SK-N-SH (cell line): ENCODE results near the gene FHL2. TPM values are rescaled to one million over a fixed set of nuclear protein-coding genes. Genes with fewer than 3 reads are reported as not detected.

Source experiments
- CTCF ChIA-PET: fragments of 300-600, 350-600 bp; formaldehyde crosslinking; extraction: SDS; loops from one replicate; lab custom pipeline; 2021; lab: Yijun Ruan, JAX
- POLR2A ChIA-PET: fragments of 350-600 bp; sonication (Branson Sonifier 250); formaldehyde crosslinking; extraction: SDS; loops from one replicate; lab custom pipeline; 2020; ENCODE audit warnings: antibody characterized with exemption, inconsistent platforms; lab: Yijun Ruan, JAX
- DNase-seq: peaks from one replicate; pipeline ENCODE4 v3.0.0; 2012
- H2AFZ ChIP-seq: fragments of 200-600 bp; sonication (generic); 2 replicates; pipeline ENCODE4 v1.8.1; 2016; ENCODE audit warnings: antibody characterized with exemption, mild to moderate bottlenecking, low read depth
- H3F3A ChIP-seq: fragments of 200-600 bp; sonication (generic); replicated peaks from 2 replicates; pipeline ENCODE3; 2016; ENCODE audit warnings: antibody characterized with exemption, mild to moderate bottlenecking; ENCODE audit not compliant: insufficient read depth
- H3K27ac ChIP-seq, 2 experiments: fragments of 200-500 bp in 1 of 2; fragments of 200-600 bp in 1 of 2; sonication (Bioruptor generic) in 1 of 2; sonication (generic), shearing (Covaris generic) in 1 of 2; 2 replicates each; pipeline versions ENCODE4 v1.5.1 to v1.6.1; 2014 to 2016; ENCODE audit warnings: low read depth in 2 of 2, inconsistent platforms in 1 of 2, low read length in 1 of 2, mild to moderate bottlenecking in 1 of 2, mixed read lengths in 1 of 2
- H3K27me3 ChIP-seq: fragments of 200-600 bp; sonication (generic), shearing (Covaris generic); 2 replicates; pipeline ENCODE4 v1.6.1; 2016; ENCODE audit warnings: mixed run types; ENCODE audit not compliant: insufficient read depth
- H3K36me3 ChIP-seq, 2 experiments: fragments of 200-500 bp in 1 of 2; fragments of 200-600 bp in 1 of 2; sonication (Bioruptor generic) in 1 of 2; sonication (generic) in 1 of 2; replicated peaks in 1 of 2; 2 replicates each; pipeline versions ENCODE3 to v1.5.1; 2014 to 2016; ENCODE audit warnings: low read length in 1 of 2, mild to moderate bottlenecking in 1 of 2; ENCODE audit not compliant: insufficient read depth in 2 of 2, control insufficient read depth in 1 of 2
- H3K4me1 ChIP-seq, 2 experiments: fragments of 200-500 bp in 1 of 2; fragments of 200-600 bp in 1 of 2; sonication (Bioruptor generic) in 1 of 2; sonication (generic), shearing (Covaris generic) in 1 of 2; 2 replicates each; pipeline versions ENCODE4 v1.5.1 to v1.6.1; 2014 to 2016; ENCODE audit warnings: low read depth in 1 of 2, low read length in 1 of 2, mixed run types in 1 of 2; ENCODE audit not compliant: insufficient read depth in 2 of 2, control insufficient read depth in 1 of 2
- H3K4me2 ChIP-seq: fragments of 200-600 bp; sonication (generic), shearing (Covaris generic); 2 replicates; pipeline ENCODE4 v1.6.1; 2017; ENCODE audit warnings: mixed run types
- H3K4me3 ChIP-seq, 2 experiments: fragments of 200-500 bp in 1 of 2; fragments of 200-600 bp in 1 of 2; sonication (Bioruptor generic) in 1 of 2; sonication (generic), shearing (Covaris generic) in 1 of 2; 2 replicates each; pipeline versions ENCODE4 v1.5.1 to v1.8.1; 2014 to 2016; ENCODE audit warnings: low read depth in 2 of 2, inconsistent platforms in 1 of 2, low read length in 1 of 2, mild to moderate bottlenecking in 1 of 2, mixed read lengths in 1 of 2, moderate library complexity in 1 of 2
- H3K79me2 ChIP-seq: fragments of 200-600 bp; sonication (generic); 2 replicates; pipeline ENCODE4 v1.8.1; 2017; ENCODE audit warnings: mild to moderate bottlenecking; ENCODE audit not compliant: insufficient read depth
- H3K9ac ChIP-seq: fragments of 200-600 bp; sonication (generic); 2 replicates; pipeline ENCODE4 v1.6.1; 2017; ENCODE audit warnings: mixed run types
- H3K9me2 ChIP-seq: fragments of 200-600 bp; sonication (generic); 2 replicates; pipeline ENCODE4 v1.6.1; 2017; ENCODE audit warnings: mixed run types
- H3K9me3 ChIP-seq: fragments of 200-600 bp; sonication (generic); 2 replicates; pipeline ENCODE4 v1.6.1; 2017; ENCODE audit warnings: mixed run types, mild to moderate bottlenecking, moderate library complexity
- H4K20me1 ChIP-seq: fragments of 200-600 bp; sonication (generic); 2 replicates; pipeline ENCODE4 v1.6.1; 2017; ENCODE audit warnings: mild to moderate bottlenecking, mixed run types; ENCODE audit not compliant: insufficient read depth
- CHD2 ChIP-seq: fragments of 150-350 bp; IDR thresholded peaks from 2 replicates; pipeline ENCODE4 v1.6.1; 2018; ENCODE audit warnings: low read length; ENCODE audit not compliant: partially characterized antibody
- ELF1 ChIP-seq: IDR thresholded peaks from 2 replicates; pipeline ENCODE4 v1.4.0; 2012
- EP300 ChIP-seq, 2 experiments: IDR thresholded peaks; 2 replicates each; pipeline versions ENCODE4 v1.4.0 to v1.6.1; 2012; ENCODE audit warnings: borderline replicate concordance in 1 of 2, low read depth in 1 of 2, low read length in 1 of 2
- FOSL2 ChIP-seq: IDR thresholded peaks from 2 replicates; pipeline ENCODE4 v1.4.0; 2012; ENCODE audit warnings: low read depth, mild to moderate bottlenecking, moderate library complexity, borderline replicate concordance
- GABPA ChIP-seq: IDR thresholded peaks from 2 replicates; pipeline ENCODE4 v1.4.0; 2012; ENCODE audit warnings: low read depth, mild to moderate bottlenecking
- MAX ChIP-seq: IDR thresholded peaks from 2 replicates; pipeline ENCODE4 v1.4.0; 2012; ENCODE audit warnings: low read depth
- NFIC ChIP-seq: IDR thresholded peaks from 2 replicates; pipeline ENCODE4 v1.4.0; 2012; ENCODE audit warnings: borderline replicate concordance
- NRF1 ChIP-seq: IDR thresholded peaks from 2 replicates; pipeline ENCODE4 v1.6.1; 2012; ENCODE audit warnings: low read depth, mild to moderate bottlenecking, low read length
- PBX3 ChIP-seq: IDR thresholded peaks from 2 replicates; pipeline ENCODE4; 2012
- RAD21 ChIP-seq: IDR thresholded peaks from 2 replicates; pipeline ENCODE4 v1.6.1; 2012; ENCODE audit warnings: mild to moderate bottlenecking, low read length
- RFX5 ChIP-seq: IDR thresholded peaks from 2 replicates; pipeline ENCODE4 v1.6.1; 2012; ENCODE audit warnings: mild to moderate bottlenecking, improper control_type of control experiment, low read length
- RXRA ChIP-seq: IDR thresholded peaks from 2 replicates; pipeline ENCODE4 v1.4.0; 2012; ENCODE audit warnings: low read depth, mild to moderate bottlenecking, borderline replicate concordance
- TAF1 ChIP-seq: IDR thresholded peaks from 2 replicates; pipeline ENCODE4 v1.6.1; 2012; ENCODE audit warnings: low read depth, mild to moderate bottlenecking, low read length, moderate library complexity, borderline replicate concordance
- TEAD4 ChIP-seq: IDR thresholded peaks from 2 replicates; pipeline ENCODE4 v1.4.0; 2012; ENCODE audit warnings: mild to moderate bottlenecking, borderline replicate concordance; ENCODE audit not compliant: insufficient read depth
- USF2 ChIP-seq: fragments of 150-350 bp; IDR thresholded peaks from 2 replicates; pipeline ENCODE4 v1.6.1; 2017; ENCODE audit warnings: antibody characterized with exemption, low read length, low read depth, borderline replicate concordance
- YY1 ChIP-seq: IDR thresholded peaks from 2 replicates; pipeline ENCODE4 v1.4.0; 2012; ENCODE audit warnings: low read depth, mild to moderate bottlenecking
- WGBS: methylation state at CpG from one replicate; pipeline ENCODE4 v1.1.6; 2017; ENCODE audit warnings: low lambda C conversion rate; 5-methylcytosine and 5-hydroxymethylcytosine counted together
- polyA plus RNA-seq, 3 experiments: library from polyadenylated mRNA; depleted of rRNA; stranded (reverse); fragments of >200 nt; gene quantifications; 2 replicates each; pipeline ENCODE4 v1.2.3, GENCODE V29; 2012
- TF ChIP-seq, protein P1 (sequence below): IDR thresholded peaks from 2 replicates; pipeline ENCODE4 v1.6.1; 2012; ENCODE audit warnings: mild to moderate bottlenecking, low read depth, low read length, moderate library complexity
- TF ChIP-seq, protein P2 (sequence below): fragments of 150-350 bp; IDR thresholded peaks from 2 replicates; pipeline ENCODE4 v1.6.1; 2016; ENCODE audit warnings: mild to moderate bottlenecking, low read depth, low read length
- TF ChIP-seq, protein P3 (sequence below): IDR thresholded peaks from 2 replicates; pipeline ENCODE4 v1.4.0; 2012; ENCODE audit warnings: low read depth, borderline replicate concordance

FHL2 gene
- polyA plus RNA-seq, 1 of the 3 experiments (the other 2 are of a cell fraction): 31.7 TPM

DNA sequence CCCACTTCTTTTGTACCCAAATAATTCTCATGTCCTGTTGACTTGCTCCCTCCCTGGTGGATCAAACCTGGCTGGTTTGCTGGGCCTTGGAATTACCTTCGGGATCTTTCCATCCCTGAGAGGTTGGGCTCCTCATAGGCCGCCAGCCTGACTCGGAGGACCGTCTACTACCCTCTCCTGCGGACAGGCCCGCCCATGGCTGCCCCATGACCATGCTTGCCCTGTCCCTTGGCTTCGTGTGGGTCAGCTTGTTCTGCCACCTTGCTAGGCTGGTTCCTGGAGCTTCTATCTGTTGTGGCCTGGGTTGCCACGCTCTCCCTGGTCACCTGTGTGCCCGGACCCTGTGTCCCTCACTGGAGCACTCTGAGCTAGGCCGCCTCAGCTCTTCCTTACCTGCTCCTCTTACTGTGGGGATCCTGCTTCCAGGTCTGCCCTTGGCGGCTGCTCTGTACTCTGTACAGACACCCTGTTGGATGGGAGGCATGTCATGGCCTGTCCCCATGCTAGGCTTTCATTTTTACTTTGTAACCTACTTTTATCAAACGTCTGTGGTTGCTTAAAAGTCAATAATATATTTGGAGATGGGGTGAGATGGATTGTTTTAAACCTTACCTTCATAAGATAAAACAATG, 29.7 kb upstream of the FHL2 start:
- no peaks in the 10 kb centered on the region for H3K27me3 ChIP-seq
- 62% methylated on average over 11 of the region's 12 CpGs for WGBS
- no peak for TF ChIP-seq NFIC
- TF ChIP-seq CHD2: no peak
- no peak for TF ChIP-seq PBX3
- TF ChIP-seq USF2: no peak
- TF ChIP-seq YY1: no peak
- TF ChIP-seq, protein P1, sequence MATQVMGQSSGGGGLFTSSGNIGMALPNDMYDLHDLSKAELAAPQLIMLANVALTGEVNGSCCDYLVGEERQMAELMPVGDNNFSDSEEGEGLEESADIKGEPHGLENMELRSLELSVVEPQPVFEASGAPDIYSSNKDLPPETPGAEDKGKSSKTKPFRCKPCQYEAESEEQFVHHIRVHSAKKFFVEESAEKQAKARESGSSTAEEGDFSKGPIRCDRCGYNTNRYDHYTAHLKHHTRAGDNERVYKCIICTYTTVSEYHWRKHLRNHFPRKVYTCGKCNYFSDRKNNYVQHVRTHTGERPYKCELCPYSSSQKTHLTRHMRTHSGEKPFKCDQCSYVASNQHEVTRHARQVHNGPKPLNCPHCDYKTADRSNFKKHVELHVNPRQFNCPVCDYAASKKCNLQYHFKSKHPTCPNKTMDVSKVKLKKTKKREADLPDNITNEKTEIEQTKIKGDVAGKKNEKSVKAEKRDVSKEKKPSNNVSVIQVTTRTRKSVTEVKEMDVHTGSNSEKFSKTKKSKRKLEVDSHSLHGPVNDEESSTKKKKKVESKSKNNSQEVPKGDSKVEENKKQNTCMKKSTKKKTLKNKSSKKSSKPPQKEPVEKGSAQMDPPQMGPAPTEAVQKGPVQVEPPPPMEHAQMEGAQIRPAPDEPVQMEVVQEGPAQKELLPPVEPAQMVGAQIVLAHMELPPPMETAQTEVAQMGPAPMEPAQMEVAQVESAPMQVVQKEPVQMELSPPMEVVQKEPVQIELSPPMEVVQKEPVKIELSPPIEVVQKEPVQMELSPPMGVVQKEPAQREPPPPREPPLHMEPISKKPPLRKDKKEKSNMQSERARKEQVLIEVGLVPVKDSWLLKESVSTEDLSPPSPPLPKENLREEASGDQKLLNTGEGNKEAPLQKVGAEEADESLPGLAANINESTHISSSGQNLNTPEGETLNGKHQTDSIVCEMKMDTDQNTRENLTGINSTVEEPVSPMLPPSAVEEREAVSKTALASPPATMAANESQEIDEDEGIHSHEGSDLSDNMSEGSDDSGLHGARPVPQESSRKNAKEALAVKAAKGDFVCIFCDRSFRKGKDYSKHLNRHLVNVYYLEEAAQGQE: no peak
- TF ChIP-seq RXRA: no peak
- TF ChIP-seq RAD21: no peak
- TF ChIP-seq, protein P2, sequence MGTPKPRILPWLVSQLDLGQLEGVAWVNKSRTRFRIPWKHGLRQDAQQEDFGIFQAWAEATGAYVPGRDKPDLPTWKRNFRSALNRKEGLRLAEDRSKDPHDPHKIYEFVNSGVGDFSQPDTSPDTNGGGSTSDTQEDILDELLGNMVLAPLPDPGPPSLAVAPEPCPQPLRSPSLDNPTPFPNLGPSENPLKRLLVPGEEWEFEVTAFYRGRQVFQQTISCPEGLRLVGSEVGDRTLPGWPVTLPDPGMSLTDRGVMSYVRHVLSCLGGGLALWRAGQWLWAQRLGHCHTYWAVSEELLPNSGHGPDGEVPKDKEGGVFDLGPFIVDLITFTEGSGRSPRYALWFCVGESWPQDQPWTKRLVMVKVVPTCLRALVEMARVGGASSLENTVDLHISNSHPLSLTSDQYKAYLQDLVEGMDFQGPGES: no peak
- TF ChIP-seq FOSL2: no peak
- TF ChIP-seq GABPA: no peak
- TF ChIP-seq TAF1: no peak
- no peak for TF ChIP-seq RFX5
- no peak for TF ChIP-seq NRF1
- no peak for TF ChIP-seq EP300 (IDR thresholded peaks at IDR 0.05; ENCODE audit: borderline replicate concordance in 1 of 2, low read depth in 1 of 2, low read length in 1 of 2)
- TF ChIP-seq TEAD4: no peak
- no peak for TF ChIP-seq ELF1
- no peak for TF ChIP-seq MAX
- TF ChIP-seq, protein P3, sequence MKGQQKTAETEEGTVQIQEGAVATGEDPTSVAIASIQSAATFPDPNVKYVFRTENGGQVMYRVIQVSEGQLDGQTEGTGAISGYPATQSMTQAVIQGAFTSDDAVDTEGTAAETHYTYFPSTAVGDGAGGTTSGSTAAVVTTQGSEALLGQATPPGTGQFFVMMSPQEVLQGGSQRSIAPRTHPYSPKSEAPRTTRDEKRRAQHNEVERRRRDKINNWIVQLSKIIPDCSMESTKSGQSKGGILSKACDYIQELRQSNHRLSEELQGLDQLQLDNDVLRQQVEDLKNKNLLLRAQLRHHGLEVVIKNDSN: no peak
- peaks cover 0 to 22% of the 10 kb centered on the region in 2 experiments; a peak in 2 of 4 replicates for H3K4me1 ChIP-seq
- no peaks in the 10 kb centered on the region for H3K79me2 ChIP-seq
- no peaks in the 10 kb centered on the region for H3K36me3 ChIP-seq
- H3F3A ChIP-seq: no peaks in the 10 kb centered on the region
- no peak overlapping the region for H3K4me3 ChIP-seq
- H3K27ac ChIP-seq: no peak overlapping the region
- CTCF ChIA-PET: interaction anchor here (0.6 kb wide), 1 partner anchor 30 kb away, joined by 3 read pairs; the partner anchor contains the start of gene FHL2
- H3K9ac ChIP-seq: no peak overlapping the region
- POLR2A ChIA-PET: no interaction called here
- no peaks in the 10 kb centered on the region for H4K20me1 ChIP-seq
- H3K9me3 ChIP-seq: no peaks in the 10 kb centered on the region
- H3K4me2 ChIP-seq: no peak overlapping the region
- DNase-seq: no peak
- no peaks in the 10 kb centered on the region for H3K9me2 ChIP-seq
- no peak overlapping the region for H2AFZ ChIP-seq
